GM10266 (cell line): ENCODE results near the gene FOXP4.

ENCODE experiments used
- DNase-seq: peaks from one replicate; pipeline ENCODE4 v3.0.0; 2012; ENCODE audit errors: extremely low spot score
- CTCF ChIP-seq: IDR thresholded peaks from 2 replicates; pipeline ENCODE4 v1.5.1; 2012; ENCODE audit warnings: mild to moderate bottlenecking, low read depth; ENCODE audit not compliant: control insufficient read depth, insufficient read depth; ENCODE audit errors: missing control alignments

Gene FOXP4

GRCh38 chr6:41567684-41568083 lies 21.5 kb downstream of the FOXP4 start:
- TF ChIP-seq CTCF, result no peak
- DNase-seq, result no peak

- no peak for DNase-seq
- TF ChIP-seq CTCF, result no peak
Observed at GRCh38 chr6:41568202-41568584, 22.0 kb downstream of the FOXP4 start.

GRCh38 chr6:41568585-41569384 lies 22.6 kb downstream of the FOXP4 start:
- no peak for DNase-seq
- TF ChIP-seq CTCF, result no peak

GRCh38 chr6:41570259-41570615 lies 24.1 kb downstream of the FOXP4 start:
- no peak for TF ChIP-seq CTCF
- DNase-seq, result no peak

- TF ChIP-seq CTCF, result no peak
- no peak for DNase-seq
Observed at GRCh38 chr6:41571021-41571780, 25.0 kb downstream of the FOXP4 start.

GRCh38 chr6:41572613-41573012 lies 26.4 kb downstream of the FOXP4 start:
- DNase-seq, result no peak
- TF ChIP-seq CTCF, result no peak

GRCh38 chr6:41573276-41573675 lies 27.1 kb downstream of the FOXP4 start:
- DNase-seq, result no peak

More at GRCh38 chr6:41573276-41573675, 27.1 kb downstream of the FOXP4 start:
- TF ChIP-seq CTCF, result no peak
